ENCODE data around the gene ANO7.

The ANO7 gene

GRCh38 chr2:241154915-241155314, 33.6 kb upstream of the ANO7 start:
- Histone ChIP-seq H3K4me2 (ENCODE audit: low read length) (no peak overlapping the region), H3K79me2 (ENCODE audit: insufficient read depth, low read length) (peaks cover 13% of the 10 kb centered on the region; the same call in 1 of the 2 replicates), H3K9ac (ENCODE audit: low read length) (no peak overlapping the region), H3K27ac (ENCODE audit: low read depth, low read length, poor library complexity, severe bottlenecking) (no peak overlapping the region), H2AFZ (ENCODE audit: low read length) (no peak overlapping the region), H3F3A (ENCODE audit: insufficient read depth, low read length) (no peaks in the 10 kb centered on the region), H3K36me3 (ENCODE audit: insufficient read depth, low read length) (peaks cover 50% of the 10 kb centered on the region), H3K9me2 (ENCODE audit: low read depth, low read length) (no peaks in the 10 kb centered on the region), H3K4me3 (ENCODE audit: low read depth, low read length, poor library complexity, severe bottlenecking) (no peak overlapping the region), H3K27me3 (ENCODE audit: insufficient read depth, low read length) (no peaks in the 10 kb centered on the region), H3K9me3 (ENCODE audit: low read length) (no peaks in the 10 kb centered on the region), H4K20me1 (ENCODE audit: insufficient read depth, low read length) (no peaks in the 10 kb centered on the region), H3K4me1 (ENCODE audit: insufficient read depth, low read length, severe bottlenecking) (peaks cover 13% of the 10 kb centered on the region)
- no peak for TF ChIP-seq CTCF (IDR thresholded peaks at IDR 0.05; ENCODE audit: low read length)
- no peak for TF ChIP-seq EZH2 (IDR thresholded peaks at IDR 0.05; ENCODE audit: borderline replicate concordance, low read length)

- Histone ChIP-seq H4K20me1 (ENCODE audit: insufficient read depth, low read length) (no peaks in the 10 kb centered on the region), H2AFZ (ENCODE audit: low read length) (no peak overlapping the region), H3K4me2 (ENCODE audit: low read length) (no peak overlapping the region), H3K79me2 (ENCODE audit: insufficient read depth, low read length) (peaks cover 9% of the 10 kb centered on the region; the same call in 1 of the 2 replicates), H3K4me3 (ENCODE audit: low read depth, low read length, poor library complexity, severe bottlenecking) (no peak overlapping the region), H3K9ac (ENCODE audit: low read length) (no peak overlapping the region), H3F3A (ENCODE audit: insufficient read depth, low read length) (no peaks in the 10 kb centered on the region), H3K4me1 (ENCODE audit: insufficient read depth, low read length, severe bottlenecking) (peaks cover 12% of the 10 kb centered on the region), H3K27ac (ENCODE audit: low read depth, low read length, poor library complexity, severe bottlenecking) (no peak overlapping the region), H3K36me3 (ENCODE audit: insufficient read depth, low read length) (peaks cover 57% of the 10 kb centered on the region), H3K27me3 (ENCODE audit: insufficient read depth, low read length) (no peaks in the 10 kb centered on the region), H3K9me3 (ENCODE audit: low read length) (no peaks in the 10 kb centered on the region), H3K9me2 (ENCODE audit: low read depth, low read length) (no peaks in the 10 kb centered on the region)
- TF ChIP-seq EZH2 (IDR thresholded peaks at IDR 0.05; ENCODE audit: borderline replicate concordance, low read length) = no peak
Measured at GRCh38 chr2:241155936-241156335, 32.5 kb upstream of the ANO7 start.

GRCh38 chr2:241156971-241157441, 31.5 kb upstream of the ANO7 start:
- Histone ChIP-seq H3K36me3 (ENCODE audit: insufficient read depth, low read length) (peaks cover 65% of the 10 kb centered on the region), H3K4me3 (ENCODE audit: low read depth, low read length, poor library complexity, severe bottlenecking) (no peak overlapping the region), H4K20me1 (ENCODE audit: insufficient read depth, low read length) (no peaks in the 10 kb centered on the region), H3K79me2 (ENCODE audit: insufficient read depth, low read length) (no peaks in the 10 kb centered on the region), H3K27me3 (ENCODE audit: insufficient read depth, low read length) (no peaks in the 10 kb centered on the region), H3F3A (ENCODE audit: insufficient read depth, low read length) (no peaks in the 10 kb centered on the region), H3K9ac (ENCODE audit: low read length) (no peak overlapping the region), H3K9me3 (ENCODE audit: low read length) (no peaks in the 10 kb centered on the region), H3K27ac (ENCODE audit: low read depth, low read length, poor library complexity, severe bottlenecking) (no peak overlapping the region), H2AFZ (ENCODE audit: low read length) (no peak overlapping the region), H3K4me2 (ENCODE audit: low read length) (no peak overlapping the region), H3K9me2 (ENCODE audit: low read depth, low read length) (no peaks in the 10 kb centered on the region), H3K4me1 (ENCODE audit: insufficient read depth, low read length, severe bottlenecking) (peaks cover 1% of the 10 kb centered on the region)
- TF ChIP-seq CTCF (IDR thresholded peaks at IDR 0.05; ENCODE audit: low read length) = no peak
- no peak for TF ChIP-seq EZH2 (IDR thresholded peaks at IDR 0.05; ENCODE audit: borderline replicate concordance, low read length)

DNA sequence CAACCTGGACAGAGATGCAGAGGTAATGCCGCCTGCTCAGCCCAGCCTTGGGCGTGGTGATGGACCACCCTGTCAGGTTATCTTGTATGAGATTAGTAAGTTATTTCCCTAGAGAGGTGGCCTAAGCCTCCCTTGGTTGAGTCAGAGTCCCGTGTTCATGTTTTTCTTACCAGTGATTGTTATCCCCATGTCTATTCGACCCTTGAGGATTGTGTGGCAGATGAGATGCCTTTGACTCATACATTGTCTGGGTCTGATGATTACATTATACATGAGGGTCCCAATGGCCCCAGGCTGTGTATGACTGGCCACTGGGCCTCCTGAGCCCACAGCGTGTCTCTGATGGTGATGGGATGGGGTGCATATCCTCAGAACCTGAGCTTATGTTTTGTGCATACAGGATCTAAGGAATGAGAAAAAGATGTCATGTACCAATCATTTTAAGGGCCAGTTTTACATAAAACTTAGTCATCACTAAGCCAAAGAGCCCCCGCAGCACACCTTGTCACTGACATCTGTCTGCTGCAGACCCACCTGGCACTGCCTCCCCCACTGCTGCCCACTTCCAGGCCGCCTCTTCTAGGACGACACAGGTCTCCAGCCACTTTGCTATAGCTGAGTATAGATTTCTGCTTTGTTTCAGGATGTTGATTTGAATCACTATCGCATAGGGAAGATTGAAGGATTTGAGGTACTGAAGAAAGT, 30.5 kb upstream of the ANO7 start:
- no peak for TF ChIP-seq EZH2 (IDR thresholded peaks at IDR 0.05; ENCODE audit: borderline replicate concordance, low read length)

More for the DNA sequence above, 30.5 kb upstream of the ANO7 start:
- H3K9ac ChIP-seq (ENCODE audit: low read length) = no peak overlapping the region
- H3K4me1 ChIP-seq (ENCODE audit: insufficient read depth, low read length, severe bottlenecking) = no peaks in the 10 kb centered on the region
- H3K9me2 ChIP-seq (ENCODE audit: low read depth, low read length) = no peaks in the 10 kb centered on the region
- no peaks in the 10 kb centered on the region for H3K79me2 ChIP-seq (ENCODE audit: insufficient read depth, low read length)
- no peaks in the 10 kb centered on the region for H3K27me3 ChIP-seq (ENCODE audit: insufficient read depth, low read length)
- H2AFZ ChIP-seq (ENCODE audit: low read length) = no peak overlapping the region
- H3K27ac ChIP-seq (ENCODE audit: low read depth, low read length, poor library complexity, severe bottlenecking) = no peak overlapping the region
- H4K20me1 ChIP-seq (ENCODE audit: insufficient read depth, low read length) = no peaks in the 10 kb centered on the region
- H3K4me2 ChIP-seq (ENCODE audit: low read length) = no peak overlapping the region
- H3K4me3 ChIP-seq (ENCODE audit: low read depth, low read length, poor library complexity, severe bottlenecking) = no peak overlapping the region
- no peaks in the 10 kb centered on the region for H3K9me3 ChIP-seq (ENCODE audit: low read length)
- no peaks in the 10 kb centered on the region for H3F3A ChIP-seq (ENCODE audit: insufficient read depth, low read length)
- H3K36me3 ChIP-seq (ENCODE audit: insufficient read depth, low read length) = peaks cover 67% of the 10 kb centered on the region
